Measurements from ENCODE around the gene TDRD10.

Gene TDRD10

DNA sequence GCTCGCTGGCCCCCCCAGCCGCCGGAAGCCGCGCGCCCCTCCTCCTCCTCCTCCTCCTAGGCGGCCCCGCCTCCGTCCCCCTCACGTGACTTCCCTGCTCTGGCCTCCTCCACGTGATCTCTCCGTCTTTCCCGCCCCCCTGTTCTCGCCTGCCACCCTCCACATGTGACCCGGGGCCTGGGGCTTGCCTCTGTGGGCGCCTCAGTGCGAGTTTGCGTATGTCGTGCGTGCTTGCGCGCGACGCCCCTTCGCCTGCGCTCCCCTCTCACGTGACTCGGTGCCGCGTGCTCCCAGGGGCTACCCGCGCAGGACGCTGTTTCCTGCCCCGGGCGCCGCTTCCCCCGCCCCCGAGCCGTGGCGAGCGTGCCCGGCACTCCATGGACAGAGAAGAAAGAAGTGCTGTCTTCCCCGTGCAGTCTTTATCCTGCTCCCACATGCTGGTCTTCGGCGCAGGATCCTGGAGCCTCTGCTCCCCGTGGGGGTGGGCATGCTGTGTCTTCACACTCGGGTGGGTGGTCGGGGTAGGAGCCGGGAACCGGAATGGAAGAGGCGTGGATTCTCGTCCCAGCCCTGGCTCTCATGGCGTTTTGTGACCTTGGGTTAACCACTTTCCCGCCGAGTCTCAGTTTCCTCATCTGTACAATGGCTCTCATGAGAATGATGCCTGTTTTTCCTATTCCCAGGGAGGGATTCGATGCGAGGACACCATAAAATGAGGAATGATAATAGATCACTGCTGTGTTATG lies 56.9 kb downstream of the TDRD10 start:
- no peaks in the 10 kb centered on the region for H3K27me3 Mint-ChIP-seq
- H3K27ac Mint-ChIP-seq: peak overlapping the region; percentile 88
- H3K36me3 Mint-ChIP-seq: peaks cover 12% of the 10 kb centered on the region
- DNase-seq (ENCODE audit: low spot score in 2 of 2) (peak; percentile 94 to 99), ATAC-seq (ENCODE audit: low read depth) (peak; percentile 88)
- H3K4me3 Mint-ChIP-seq: peak overlapping the region; percentile 83
- no peaks in the 10 kb centered on the region for H3K9me3 Mint-ChIP-seq
- H3K4me1 Mint-ChIP-seq: peaks cover 23% of the 10 kb centered on the region

DNA sequence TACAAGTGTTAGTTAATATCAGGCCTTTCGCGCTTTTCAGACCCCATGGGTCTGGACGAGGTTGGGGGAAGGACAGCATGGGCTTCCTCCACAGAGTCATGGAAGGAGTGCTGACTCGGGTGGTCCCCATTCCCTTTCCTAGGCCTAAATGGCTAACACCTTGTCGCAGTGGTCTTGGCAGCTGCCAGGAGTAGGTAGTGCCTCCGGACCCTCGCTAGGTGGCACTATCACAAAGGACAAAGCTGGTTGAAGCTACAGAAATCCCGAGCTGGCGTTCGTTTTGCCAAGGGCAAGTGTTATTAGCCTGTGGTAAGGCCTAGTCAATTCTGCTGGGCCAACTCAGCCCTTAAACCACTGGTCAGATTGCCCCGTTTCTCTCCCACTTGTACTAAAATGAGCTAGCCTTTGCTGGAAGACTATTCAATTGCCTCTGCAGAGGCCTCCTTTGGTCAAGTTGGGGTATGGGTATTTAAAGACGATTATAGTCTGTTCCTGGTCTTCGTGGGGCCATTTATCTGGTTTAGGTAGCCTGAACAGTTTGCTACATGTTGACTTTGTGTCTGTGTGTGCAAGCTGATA lies 57.5 kb downstream of the TDRD10 start:
- H3K9me3 Mint-ChIP-seq: no peaks in the 10 kb centered on the region
- H3K36me3 Mint-ChIP-seq: peaks cover 10% of the 10 kb centered on the region
- no peaks in the 10 kb centered on the region for H3K27me3 Mint-ChIP-seq
- ATAC-seq (ENCODE audit: low read depth) (peak; percentile 36), DNase-seq (ENCODE audit: low spot score in 2 of 2) (peak; percentile 81 to 84)
- H3K4me3 Mint-ChIP-seq: peak overlapping the region; percentile 83
- peak overlapping the region; percentile 88 for H3K27ac Mint-ChIP-seq
- peaks cover 23% of the 10 kb centered on the region for H3K4me1 Mint-ChIP-seq

DNA sequence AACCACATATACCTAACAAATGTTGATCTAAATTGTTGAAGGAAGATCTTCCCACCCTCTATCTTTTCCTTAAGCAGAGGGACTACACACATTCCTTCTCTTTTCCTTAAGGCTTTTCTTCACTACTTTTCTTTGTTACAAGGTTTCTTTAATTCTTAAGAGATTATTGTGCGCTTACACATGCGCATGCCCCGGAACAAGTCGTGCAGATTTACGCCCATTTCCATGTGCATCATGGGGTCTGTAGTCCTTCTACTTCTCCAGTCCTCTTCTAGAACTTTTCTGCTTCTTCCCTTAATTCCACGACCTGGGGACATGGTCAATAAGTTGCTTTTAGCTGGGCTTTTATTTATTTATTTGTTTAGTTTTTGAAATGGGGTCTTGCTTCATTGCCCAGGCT lies 63.9 kb downstream of the TDRD10 start:
- no peak overlapping the region for H3K27ac Mint-ChIP-seq
- ATAC-seq (ENCODE audit: low read depth): no peak
- H3K36me3 Mint-ChIP-seq: peaks cover under 1% of the 10 kb centered on the region
- H3K9me3 Mint-ChIP-seq: no peaks in the 10 kb centered on the region
- H3K4me3 Mint-ChIP-seq: no peak overlapping the region
- peaks cover 16% of the 10 kb centered on the region for H3K27me3 Mint-ChIP-seq
- no peak for DNase-seq (ENCODE audit: low spot score in 2 of 2)
- H3K4me1 Mint-ChIP-seq: peaks cover 2% of the 10 kb centered on the region

DNA sequence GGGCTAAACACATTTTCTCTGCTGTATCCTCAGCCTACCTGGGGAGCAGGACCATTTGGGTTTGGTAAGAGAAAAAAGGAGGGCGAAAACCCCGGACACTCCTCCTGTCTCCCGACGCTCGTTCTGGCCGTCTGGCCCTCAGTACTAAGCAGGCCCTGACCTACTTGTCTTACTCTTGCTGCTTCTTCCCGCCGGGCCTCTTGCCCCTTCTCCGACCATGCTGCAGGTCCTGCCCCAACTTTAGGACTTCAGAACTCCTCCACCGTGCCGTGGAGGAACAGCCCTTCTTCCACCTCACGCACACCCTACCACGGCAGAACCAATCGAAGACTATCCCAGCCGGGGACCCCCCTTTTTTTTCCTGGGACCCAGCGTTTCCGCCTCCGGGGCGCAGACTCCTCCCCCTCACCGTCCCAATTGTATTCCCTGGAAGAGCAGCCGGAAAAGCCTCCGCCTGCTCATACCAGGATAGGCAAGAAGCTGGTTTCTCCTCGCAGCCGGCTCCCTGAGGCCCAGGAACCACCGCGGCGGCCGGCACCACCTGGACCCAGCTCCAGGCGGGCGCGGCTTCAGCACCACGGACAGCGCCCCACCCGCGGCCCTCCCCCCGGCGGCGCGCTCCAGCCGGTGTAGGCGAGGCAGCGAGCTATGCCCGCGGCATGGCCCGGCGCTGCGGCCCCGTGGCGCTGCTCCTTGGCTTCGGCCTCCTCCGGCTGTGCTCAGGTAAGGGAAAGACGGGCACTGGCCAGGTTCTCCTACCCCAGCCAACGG lies 65.6 kb downstream of the TDRD10 start, which contains the start of gene CHRNB2:
CHRNB2 (plus strand) TSS at position 393 of the 771 bp plus-strand sequence; CDS start at position 660, 267 bp downstream.
- DNase-seq (ENCODE audit: low spot score in 2 of 2): peak; percentile 69 to 82
- H3K9me3 Mint-ChIP-seq: no peaks in the 10 kb centered on the region
- peaks cover 2% of the 10 kb centered on the region for H3K36me3 Mint-ChIP-seq
- peaks cover 2% of the 10 kb centered on the region for H3K4me1 Mint-ChIP-seq
- peak within 1 kb of the TSS; percentile 14 for H3K4me3 Mint-ChIP-seq
- peak; percentile 98 for ATAC-seq (ENCODE audit: low read depth)
- H3K27me3 Mint-ChIP-seq: peaks cover 24% of the 10 kb centered on the region
- no peak within 1 kb of the TSS for H3K27ac Mint-ChIP-seq

DNA sequence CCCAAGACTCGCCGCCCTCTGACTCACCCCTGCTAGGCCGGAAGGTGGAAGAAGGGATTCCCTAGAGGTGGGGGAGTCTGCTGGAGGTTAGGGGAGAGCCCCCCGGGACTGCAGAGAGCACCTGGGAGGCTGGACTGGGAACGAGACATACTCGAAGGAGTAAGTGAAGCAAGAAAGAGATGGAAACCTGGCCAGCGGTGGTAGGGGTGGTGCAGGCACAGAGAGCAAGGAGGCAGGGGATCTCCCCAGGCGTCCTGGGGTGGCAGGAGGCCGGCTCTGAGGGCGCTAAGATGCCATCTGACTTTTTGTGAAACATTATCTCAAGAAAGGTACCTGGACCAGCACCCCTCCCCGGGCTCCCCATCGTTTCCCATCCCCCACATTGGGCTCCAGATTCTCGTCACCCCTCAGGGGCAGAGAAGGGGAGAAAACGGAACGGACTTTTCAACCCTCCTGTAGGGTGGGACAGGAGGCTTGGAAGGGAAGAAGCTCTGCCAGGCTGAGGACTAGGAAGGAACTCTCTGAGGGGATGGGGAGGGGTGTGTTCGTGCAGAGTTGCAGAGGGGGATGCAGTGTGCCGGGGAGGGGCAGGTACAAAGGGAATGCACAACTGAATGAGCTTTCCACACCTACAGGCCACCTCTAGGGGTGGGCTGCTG lies 66.3 kb downstream of the TDRD10 start:
- Mint-ChIP-seq H3K27me3 (peaks cover 25% of the 10 kb centered on the region), H3K4me3 (no peak overlapping the region), H3K4me1 (peaks cover 2% of the 10 kb centered on the region), H3K36me3 (peaks cover 2% of the 10 kb centered on the region), H3K27ac (no peak overlapping the region), H3K9me3 (no peaks in the 10 kb centered on the region)
- DNase-seq (ENCODE audit: low spot score in 2 of 2) (no peak), ATAC-seq (ENCODE audit: low read depth) (peak; percentile 14)

DNA sequence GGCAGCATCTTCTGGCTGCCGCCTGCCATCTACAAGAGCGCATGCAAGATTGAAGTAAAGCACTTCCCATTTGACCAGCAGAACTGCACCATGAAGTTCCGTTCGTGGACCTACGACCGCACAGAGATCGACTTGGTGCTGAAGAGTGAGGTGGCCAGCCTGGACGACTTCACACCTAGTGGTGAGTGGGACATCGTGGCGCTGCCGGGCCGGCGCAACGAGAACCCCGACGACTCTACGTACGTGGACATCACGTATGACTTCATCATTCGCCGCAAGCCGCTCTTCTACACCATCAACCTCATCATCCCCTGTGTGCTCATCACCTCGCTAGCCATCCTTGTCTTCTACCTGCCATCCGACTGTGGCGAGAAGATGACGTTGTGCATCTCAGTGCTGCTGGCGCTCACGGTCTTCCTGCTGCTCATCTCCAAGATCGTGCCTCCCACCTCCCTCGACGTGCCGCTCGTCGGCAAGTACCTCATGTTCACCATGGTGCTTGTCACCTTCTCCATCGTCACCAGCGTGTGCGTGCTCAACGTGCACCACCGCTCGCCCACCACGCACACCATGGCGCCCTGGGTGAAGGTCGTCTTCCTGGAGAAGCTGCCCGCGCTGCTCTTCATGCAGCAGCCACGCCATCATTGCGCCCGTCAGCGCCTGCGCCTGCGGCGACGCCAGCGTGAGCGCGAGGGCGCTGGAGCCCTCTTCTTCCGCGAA lies 69.4 kb downstream of the TDRD10 start:
- ATAC-seq (ENCODE audit: low read depth): no peak
- peaks cover 8% of the 10 kb centered on the region for H3K4me1 Mint-ChIP-seq
- no peak overlapping the region for H3K27ac Mint-ChIP-seq
- no peaks in the 10 kb centered on the region for H3K9me3 Mint-ChIP-seq
- H3K36me3 Mint-ChIP-seq: peaks cover 2% of the 10 kb centered on the region
- no peak overlapping the region for H3K4me3 Mint-ChIP-seq
- no peak for DNase-seq (ENCODE audit: low spot score in 2 of 2)
- H3K27me3 Mint-ChIP-seq: peaks cover 29% of the 10 kb centered on the region

DNA sequence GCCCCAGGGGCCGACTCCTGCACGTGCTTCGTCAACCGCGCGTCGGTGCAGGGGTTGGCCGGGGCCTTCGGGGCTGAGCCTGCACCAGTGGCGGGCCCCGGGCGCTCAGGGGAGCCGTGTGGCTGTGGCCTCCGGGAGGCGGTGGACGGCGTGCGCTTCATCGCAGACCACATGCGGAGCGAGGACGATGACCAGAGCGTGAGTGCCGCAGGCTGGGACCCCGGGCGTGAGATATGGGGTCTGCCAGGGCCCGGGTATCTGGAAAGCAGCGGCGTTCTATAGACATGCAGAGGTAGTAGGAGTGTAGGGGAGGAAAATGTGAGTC lies 69.9 kb downstream of the TDRD10 start:
- DNase-seq (ENCODE audit: low spot score in 2 of 2) (no peak), ATAC-seq (ENCODE audit: low read depth) (no peak)
- H3K4me3 Mint-ChIP-seq: no peak overlapping the region
- peaks cover 2% of the 10 kb centered on the region for H3K36me3 Mint-ChIP-seq
- H3K9me3 Mint-ChIP-seq: no peaks in the 10 kb centered on the region
- H3K27me3 Mint-ChIP-seq: peaks cover 25% of the 10 kb centered on the region
- H3K4me1 Mint-ChIP-seq: peaks cover 8% of the 10 kb centered on the region
- H3K27ac Mint-ChIP-seq: no peak overlapping the region

DNA sequence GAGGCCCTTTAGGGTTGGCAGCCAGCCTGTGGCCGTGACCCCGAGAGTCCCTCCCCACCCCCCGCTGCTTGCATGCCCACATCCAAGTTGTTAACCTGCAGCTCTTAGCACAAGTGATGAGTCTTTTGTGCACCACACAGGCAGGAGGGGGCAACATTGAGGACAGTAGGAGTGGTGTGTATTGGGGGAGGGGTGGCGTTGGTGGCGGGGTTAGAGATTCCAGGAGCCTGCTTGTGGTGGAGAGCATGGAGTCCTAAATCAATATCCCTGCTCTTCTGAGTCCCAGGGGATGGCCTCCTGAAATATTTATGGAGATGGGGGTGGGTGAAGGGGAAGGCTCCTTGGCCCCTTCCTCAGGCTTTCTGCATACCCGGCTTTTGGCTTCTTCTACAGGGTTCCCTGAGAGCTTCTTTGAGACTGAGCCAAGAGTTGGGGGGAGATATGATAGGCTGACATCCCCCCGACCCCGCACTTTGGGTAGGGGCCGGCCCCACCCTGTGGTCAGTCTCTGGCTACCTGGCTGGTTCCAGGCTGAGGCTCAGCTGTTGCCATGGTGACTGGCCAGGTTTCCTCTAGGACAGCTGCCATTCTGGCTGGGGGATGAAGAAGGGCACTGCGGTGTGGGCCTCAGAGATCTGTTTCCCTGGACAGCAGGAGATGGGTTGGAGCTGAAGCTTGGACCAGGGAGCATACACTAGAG lies 70.6 kb downstream of the TDRD10 start:
- Mint-ChIP-seq H3K4me1 (peaks cover 6% of the 10 kb centered on the region), H3K27ac (no peak overlapping the region), H3K36me3 (peaks cover 2% of the 10 kb centered on the region), H3K9me3 (no peaks in the 10 kb centered on the region), H3K27me3 (peaks cover 21% of the 10 kb centered on the region), H3K4me3 (no peak overlapping the region)
- ATAC-seq (ENCODE audit: low read depth): no peak
- DNase-seq (ENCODE audit: low spot score in 2 of 2): no peak

DNA sequence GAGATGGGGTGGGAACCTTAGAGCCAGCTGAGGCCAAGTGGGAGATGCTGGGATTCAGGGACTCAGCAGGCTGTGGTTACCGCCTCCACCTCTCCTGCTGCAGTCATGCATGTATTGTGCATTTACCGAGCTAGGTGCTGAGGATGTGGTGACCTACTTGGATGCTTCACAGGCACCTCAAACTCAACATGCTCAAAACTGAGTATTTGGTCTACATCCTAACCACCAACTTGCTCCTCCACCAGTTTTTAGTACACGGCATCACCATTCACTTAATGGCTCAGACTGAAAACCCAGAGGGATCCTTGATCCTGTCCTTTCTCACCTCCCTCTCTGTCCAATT lies 71.1 kb downstream of the TDRD10 start:
- peaks cover 20% of the 10 kb centered on the region for H3K27me3 Mint-ChIP-seq
- H3K36me3 Mint-ChIP-seq: peaks cover 2% of the 10 kb centered on the region
- ATAC-seq (ENCODE audit: low read depth): no peak
- H3K9me3 Mint-ChIP-seq: no peaks in the 10 kb centered on the region
- peaks cover 6% of the 10 kb centered on the region for H3K4me1 Mint-ChIP-seq
- H3K27ac Mint-ChIP-seq: no peak overlapping the region
- no peak overlapping the region for H3K4me3 Mint-ChIP-seq
- DNase-seq (ENCODE audit: low spot score in 2 of 2): no peak

DNA sequence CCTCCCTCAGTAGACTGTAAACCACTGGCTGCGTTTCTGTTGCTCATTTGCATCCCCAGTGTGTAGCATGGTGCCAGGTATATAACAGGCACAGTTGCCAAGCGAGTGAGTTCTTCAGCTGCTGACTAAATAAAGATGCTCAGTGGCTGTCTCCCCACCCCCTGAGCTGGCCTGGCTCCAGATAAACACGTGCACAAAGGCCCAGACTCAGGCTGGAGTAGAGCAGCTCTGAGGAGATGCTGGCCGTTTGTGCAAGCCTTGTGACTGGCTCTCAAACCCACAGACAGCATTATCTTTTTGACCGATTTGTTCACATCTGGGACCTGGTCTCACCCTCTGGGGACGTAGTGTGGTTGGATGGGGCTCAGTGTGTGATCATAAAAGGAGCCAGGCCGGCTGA lies 72.7 kb downstream of the TDRD10 start:
- no peak for DNase-seq (ENCODE audit: low spot score in 2 of 2)
- Mint-ChIP-seq H3K4me3 (no peak overlapping the region), H3K27me3 (peaks cover 18% of the 10 kb centered on the region), H3K9me3 (no peaks in the 10 kb centered on the region), H3K4me1 (peaks cover 6% of the 10 kb centered on the region), H3K36me3 (peaks cover 9% of the 10 kb centered on the region), H3K27ac (no peak overlapping the region)
- ATAC-seq (ENCODE audit: low read depth): peak; percentile 29

DNA sequence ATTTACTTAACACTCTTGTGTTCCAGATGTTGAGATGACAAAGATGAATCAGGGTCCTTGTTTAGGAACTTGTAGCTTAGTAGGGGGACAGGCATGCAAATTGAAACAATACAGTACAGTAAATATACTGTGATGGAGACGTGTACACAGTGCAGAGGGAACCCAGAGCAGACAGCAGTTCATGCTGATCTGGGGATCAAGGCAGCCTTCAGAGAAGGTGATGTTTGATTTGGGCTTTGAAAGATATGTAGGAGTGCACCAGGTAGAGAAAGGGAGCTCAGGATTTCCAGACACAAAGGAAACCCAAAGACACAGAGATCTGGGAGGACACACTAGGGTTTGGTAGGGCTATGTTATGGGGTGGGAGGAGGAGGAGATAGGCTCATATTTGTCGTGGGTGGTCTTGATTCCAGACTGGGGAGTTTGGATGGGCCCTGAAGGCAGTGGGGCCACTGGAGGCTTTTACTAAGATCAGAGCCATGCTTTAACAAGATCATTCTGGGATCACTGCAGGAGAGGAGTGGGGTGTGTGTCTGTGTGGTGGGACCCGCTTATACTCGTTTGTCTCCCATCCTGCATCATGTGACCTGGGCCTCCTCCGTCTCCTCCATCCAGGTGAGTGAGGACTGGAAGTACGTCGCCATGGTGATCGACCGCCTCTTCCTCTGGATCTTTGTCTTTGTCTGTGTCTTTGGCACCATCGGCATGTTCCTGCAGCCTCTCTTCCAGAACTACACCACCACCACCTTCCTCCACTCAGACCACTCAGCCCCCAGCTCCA lies 73.3 kb downstream of the TDRD10 start:
- H3K4me3 Mint-ChIP-seq: no peak overlapping the region
- H3K27me3 Mint-ChIP-seq: peaks cover 17% of the 10 kb centered on the region
- ATAC-seq (ENCODE audit: low read depth): no peak
- H3K4me1 Mint-ChIP-seq: peaks cover 6% of the 10 kb centered on the region
- no peak for DNase-seq (ENCODE audit: low spot score in 2 of 2)
- H3K9me3 Mint-ChIP-seq: no peaks in the 10 kb centered on the region
- no peak overlapping the region for H3K27ac Mint-ChIP-seq
- peaks cover 10% of the 10 kb centered on the region for H3K36me3 Mint-ChIP-seq

DNA sequence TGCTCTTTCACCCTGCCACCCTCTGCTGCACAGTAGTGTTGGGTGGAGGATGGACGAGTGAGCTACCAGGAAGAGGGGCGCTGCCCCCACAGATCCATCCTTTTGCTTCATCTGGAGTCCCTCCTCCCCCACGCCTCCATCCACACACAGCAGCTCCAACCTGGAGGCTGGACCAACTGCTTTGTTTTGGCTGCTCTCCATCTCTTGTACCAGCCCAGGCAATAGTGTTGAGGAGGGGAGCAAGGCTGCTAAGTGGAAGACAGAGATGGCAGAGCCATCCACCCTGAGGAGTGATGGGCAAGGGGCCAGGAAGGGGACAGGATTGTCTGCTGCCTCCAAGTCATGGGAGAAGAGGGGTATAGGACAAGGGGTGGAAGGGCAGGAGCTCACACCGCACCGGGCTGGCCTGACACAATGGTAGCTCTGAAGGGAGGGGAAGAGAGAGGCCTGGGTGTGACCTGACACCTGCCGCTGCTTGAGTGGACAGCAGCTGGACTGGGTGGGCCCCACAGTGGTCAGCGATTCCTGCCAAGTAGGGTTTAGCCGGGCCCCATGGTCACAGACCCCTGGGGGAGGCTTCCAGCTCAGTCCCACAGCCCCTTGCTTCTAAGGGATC lies 74.0 kb downstream of the TDRD10 start:
- Mint-ChIP-seq H3K4me3 (no peak overlapping the region), H3K27me3 (peaks cover 12% of the 10 kb centered on the region), H3K9me3 (no peaks in the 10 kb centered on the region), H3K4me1 (peaks cover 6% of the 10 kb centered on the region), H3K27ac (no peak overlapping the region), H3K36me3 (peaks cover 8% of the 10 kb centered on the region)
- DNase-seq (ENCODE audit: low spot score in 2 of 2) (no peak), ATAC-seq (ENCODE audit: low read depth) (no peak)
